Endodermal cell (in vitro differentiated cells): Measurements from ENCODE around the gene ASTN1. TPM values are rescaled to one million over a fixed set of nuclear protein-coding genes. Genes with fewer than 3 reads are reported as not detected.

Source experiments
- DNase-seq: peaks from one replicate; pipeline ENCODE4 v3.0.0-alpha.2; 2017
- H3K27ac ChIP-seq: 2 replicates; pipeline ENCODE4 v1.5.1; 2013; ENCODE audit warnings: mild to moderate bottlenecking, low read depth, low read length, moderate library complexity
- H3K27me3 ChIP-seq: 2 replicates; pipeline ENCODE4 v1.6.1; 2013; ENCODE audit warnings: mild to moderate bottlenecking, low read length, moderate library complexity; ENCODE audit not compliant: insufficient read depth, control insufficient read depth, poor library complexity, severe bottlenecking
- H3K36me3 ChIP-seq: 2 replicates; pipeline ENCODE4 v1.7.0; 2013; ENCODE audit warnings: mild to moderate bottlenecking, low read length, moderate library complexity; ENCODE audit not compliant: control insufficient read depth, insufficient read depth
- H3K4me1 ChIP-seq: one replicate; pipeline ENCODE4 v1.7.0; 2013; ENCODE audit warnings: low read length; ENCODE audit not compliant: control insufficient read depth, insufficient read depth
- H3K4me3 ChIP-seq: 2 replicates; pipeline ENCODE4 v1.5.1; 2013; ENCODE audit warnings: mild to moderate bottlenecking, low read length, moderate library complexity
- H3K9ac ChIP-seq: 2 replicates; pipeline ENCODE4 v1.6.1; 2013; ENCODE audit warnings: mild to moderate bottlenecking, low read length, moderate library complexity; ENCODE audit not compliant: poor library complexity, severe bottlenecking; ENCODE audit errors: extremely low read depth
- H3K9me3 ChIP-seq: 2 replicates; pipeline ENCODE4 v1.6.1; 2013; ENCODE audit warnings: mild to moderate bottlenecking, low read length, moderate library complexity; ENCODE audit not compliant: control insufficient read depth
- H3K27ac Mint-ChIP-seq: 2 replicates; pipeline ENCODE4 v1.8.0; 2020; ENCODE audit warnings: mixed read lengths
- H3K27me3 Mint-ChIP-seq: 2 replicates; pipeline ENCODE4 v1.8.0; 2021; ENCODE audit warnings: mild to moderate bottlenecking, mixed read lengths; ENCODE audit not compliant: insufficient read depth
- H3K36me3 Mint-ChIP-seq: 2 replicates; pipeline ENCODE4 v1.8.0; 2020; ENCODE audit warnings: low read depth, mixed read lengths
- H3K4me1 Mint-ChIP-seq: 2 replicates; pipeline ENCODE4 v1.8.0; 2020; ENCODE audit warnings: mixed read lengths
- H3K4me3 Mint-ChIP-seq: 2 replicates; pipeline ENCODE4 v1.8.0; 2020; ENCODE audit warnings: mild to moderate bottlenecking, moderate library complexity, mixed read lengths
- H3K9me3 Mint-ChIP-seq: 2 replicates; pipeline ENCODE4 v1.8.0; 2020; ENCODE audit warnings: mild to moderate bottlenecking, mixed read lengths
- WGBS, 2 experiments: methylation state at CpG; one replicate each; pipeline versions ENCODE4 v1.1.5 to v1.1.7; 2013; ENCODE audit warnings: missing lambda C conversion rate in 2 of 2, mixed read lengths in 1 of 2; ENCODE audit not compliant: insufficient coverage in 1 of 2, insufficient read length in 1 of 2; 5-methylcytosine and 5-hydroxymethylcytosine counted together
- total RNA-seq, 2 donors: library from RNA; stranded (reverse); fragmentation: NEBNext Ultra II Directional in 1 of 2; extraction: Animal tissue kit (Norgen Biotek cat#: 25700) in 1 of 2; gene quantifications; 2 replicates in 1 of 2; 3 replicates in 1 of 2; pipeline ENCODE4 v1.2.1, GENCODE V29; 2021
- TF ChIP-seq, protein P1 (sequence below): fragments of 200-600 bp; sonication (generic); conservative IDR thresholded peaks from 2 replicates; pipeline ENCODE4 v1.5.0; 2021; ENCODE audit warnings: antibody characterized with exemption, mild to moderate bottlenecking

Gene ASTN1
- total RNA-seq, 2 donors from 2014 or later: 0.31 to 0.70 TPM

DNA sequence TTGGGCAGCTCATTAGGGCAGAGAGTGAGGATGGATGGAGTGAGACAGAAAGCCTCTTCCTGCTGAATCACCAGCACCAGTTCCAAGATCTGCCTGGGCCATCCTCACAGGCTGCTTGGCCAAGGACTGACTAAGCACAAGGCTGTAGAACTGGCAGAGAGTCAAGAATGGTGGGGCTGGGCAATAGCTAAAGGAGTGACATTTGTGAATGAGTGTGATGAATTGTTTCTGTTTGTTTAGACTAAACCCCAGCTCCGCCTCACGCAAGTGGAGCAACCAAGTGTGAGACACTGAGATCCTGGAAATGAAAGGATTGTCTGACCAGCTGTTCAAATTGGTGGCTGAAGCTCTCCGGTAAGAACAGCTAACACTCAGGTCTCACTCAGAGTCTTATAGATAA is 44.8 kb upstream of the ASTN1 start:
- Mint-ChIP-seq H3K4me1 (peaks cover 14% of the 10 kb centered on the region), H3K36me3 (no peaks in the 10 kb centered on the region), H3K9me3 (no peaks in the 10 kb centered on the region), H3K27ac (no peak overlapping the region), H3K4me3 (no peak overlapping the region), H3K27me3 (peaks cover 29% of the 10 kb centered on the region)
- Histone ChIP-seq H3K27ac (no peak overlapping the region), H3K36me3 (no peaks in the 10 kb centered on the region), H3K4me1 (no peaks in the 10 kb centered on the region), H3K4me3 (no peak overlapping the region), H3K9ac (no peak overlapping the region), H3K27me3 (no peaks in the 10 kb centered on the region), H3K9me3 (no peaks in the 10 kb centered on the region)
- WGBS, 2 experiments: 82 to 92% methylated on average over 2 to 3 of the region's 3 CpGs
- TF ChIP-seq, protein P1, sequence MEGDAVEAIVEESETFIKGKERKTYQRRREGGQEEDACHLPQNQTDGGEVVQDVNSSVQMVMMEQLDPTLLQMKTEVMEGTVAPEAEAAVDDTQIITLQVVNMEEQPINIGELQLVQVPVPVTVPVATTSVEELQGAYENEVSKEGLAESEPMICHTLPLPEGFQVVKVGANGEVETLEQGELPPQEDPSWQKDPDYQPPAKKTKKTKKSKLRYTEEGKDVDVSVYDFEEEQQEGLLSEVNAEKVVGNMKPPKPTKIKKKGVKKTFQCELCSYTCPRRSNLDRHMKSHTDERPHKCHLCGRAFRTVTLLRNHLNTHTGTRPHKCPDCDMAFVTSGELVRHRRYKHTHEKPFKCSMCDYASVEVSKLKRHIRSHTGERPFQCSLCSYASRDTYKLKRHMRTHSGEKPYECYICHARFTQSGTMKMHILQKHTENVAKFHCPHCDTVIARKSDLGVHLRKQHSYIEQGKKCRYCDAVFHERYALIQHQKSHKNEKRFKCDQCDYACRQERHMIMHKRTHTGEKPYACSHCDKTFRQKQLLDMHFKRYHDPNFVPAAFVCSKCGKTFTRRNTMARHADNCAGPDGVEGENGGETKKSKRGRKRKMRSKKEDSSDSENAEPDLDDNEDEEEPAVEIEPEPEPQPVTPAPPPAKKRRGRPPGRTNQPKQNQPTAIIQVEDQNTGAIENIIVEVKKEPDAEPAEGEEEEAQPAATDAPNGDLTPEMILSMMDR: no peak
- DNase-seq: no peak

DNA sequence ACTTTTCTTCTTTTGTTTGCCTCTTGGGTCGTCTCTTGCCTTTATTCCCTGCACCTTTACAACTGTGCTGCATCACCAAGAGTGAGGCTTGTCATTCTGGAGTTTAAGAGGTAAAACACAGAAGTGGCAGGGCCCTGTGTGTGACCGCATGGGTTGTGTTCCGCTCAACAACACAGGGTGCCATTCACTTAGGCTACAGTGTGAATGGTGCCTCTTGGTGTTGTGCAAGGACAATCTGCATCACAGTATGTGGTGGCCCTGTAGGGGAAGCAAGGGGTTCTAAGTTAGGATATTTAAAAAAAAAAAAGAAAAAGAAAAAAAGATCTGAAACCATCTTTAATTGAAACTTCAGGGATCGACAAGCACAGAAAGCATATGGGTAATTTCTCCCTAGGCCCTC is 44.4 kb upstream of the ASTN1 start:
- peaks cover 29% of the 10 kb centered on the region for H3K27me3 Mint-ChIP-seq
- no peak overlapping the region for H3K27ac Mint-ChIP-seq
- WGBS, 2 experiments: 66 to 75% methylated on average over 2 to 4 of the region's 4 CpGs
- no peaks in the 10 kb centered on the region for H3K4me1 ChIP-seq
- TF ChIP-seq, protein P1: no peak
- DNase-seq: no peak
- H3K4me1 Mint-ChIP-seq: peaks cover 14% of the 10 kb centered on the region
- H3K4me3 ChIP-seq: no peak overlapping the region
- H3K27ac ChIP-seq: no peak overlapping the region
- no peaks in the 10 kb centered on the region for H3K27me3 ChIP-seq
- H3K9me3 Mint-ChIP-seq: no peaks in the 10 kb centered on the region
- no peak overlapping the region for H3K4me3 Mint-ChIP-seq
- H3K36me3 Mint-ChIP-seq: no peaks in the 10 kb centered on the region
- H3K9ac ChIP-seq: no peak overlapping the region
- H3K9me3 ChIP-seq: no peaks in the 10 kb centered on the region
- no peaks in the 10 kb centered on the region for H3K36me3 ChIP-seq

DNA sequence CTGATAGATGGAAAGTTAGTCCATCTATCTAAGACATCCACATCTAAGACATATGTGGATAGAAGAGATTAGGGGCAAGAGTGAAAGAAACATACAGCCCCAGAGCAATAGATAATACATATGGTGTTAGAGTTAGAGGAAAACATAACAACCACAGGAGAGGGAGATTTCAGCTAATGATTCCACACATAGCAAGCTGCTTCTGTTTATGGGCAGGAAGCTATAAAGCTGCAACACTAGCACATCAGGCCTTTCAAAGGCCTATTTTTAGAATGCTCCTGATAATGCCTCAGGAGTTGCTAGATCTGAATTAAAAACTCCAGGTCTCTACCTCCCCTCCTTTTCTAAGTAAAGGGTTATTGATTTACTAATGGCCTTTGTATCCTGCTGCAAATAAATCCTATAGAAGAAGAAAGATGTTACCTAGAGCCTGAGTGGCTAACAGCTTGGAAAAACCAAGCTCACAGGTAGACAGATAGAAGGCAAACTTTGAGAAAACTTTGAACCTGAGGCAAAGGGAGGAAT is 42.4 kb upstream of the ASTN1 start:
- H3K4me3 Mint-ChIP-seq: no peak overlapping the region
- no peak for DNase-seq
- TF ChIP-seq, protein P1: no peak
- H3K36me3 Mint-ChIP-seq: no peaks in the 10 kb centered on the region
- Histone ChIP-seq H3K9me3 (no peaks in the 10 kb centered on the region), H3K36me3 (no peaks in the 10 kb centered on the region), H3K27me3 (no peaks in the 10 kb centered on the region), H3K9ac (no peak overlapping the region), H3K27ac (no peak overlapping the region), H3K4me3 (no peak overlapping the region), H3K4me1 (no peaks in the 10 kb centered on the region)
- peaks cover 14% of the 10 kb centered on the region for H3K4me1 Mint-ChIP-seq
- H3K27ac Mint-ChIP-seq: no peak overlapping the region
- H3K27me3 Mint-ChIP-seq: peaks cover 33% of the 10 kb centered on the region
- no peaks in the 10 kb centered on the region for H3K9me3 Mint-ChIP-seq
